Mesenchymal stem cell (in vitro differentiated cells and primary cell): ENCODE results near the gene TDRD6.
A peak's percentile ranks its signal among the peaks of the same experiment; 100 is the strongest.

Experiments used
- DNase-seq: peaks from one replicate; pipeline ENCODE4 v3.0.0-alpha.2; 2013
- H2AFZ ChIP-seq: one replicate; pipeline ENCODE4 v1.6.1; 2013; ENCODE audit warnings: low read depth, mild to moderate bottlenecking, control low read depth, inconsistent platforms, low read length, moderate library complexity
- H2AK5ac ChIP-seq: 2 replicates; pipeline ENCODE4 v1.6.1; 2013; ENCODE audit warnings: low read length, moderate library complexity, mild to moderate bottlenecking, inconsistent platforms; ENCODE audit not compliant: severe bottlenecking
- H2BK120ac ChIP-seq: one replicate; pipeline ENCODE4 v1.6.1; 2013; ENCODE audit warnings: low read depth, mild to moderate bottlenecking, inconsistent platforms, low read length, moderate library complexity
- H2BK12ac ChIP-seq, 2 experiments: one replicate each; pipeline ENCODE4 v1.6.1; 2013; ENCODE audit warnings: inconsistent platforms in 2 of 2, low read length in 2 of 2, mild to moderate bottlenecking in 2 of 2, moderate library complexity in 2 of 2, control low read depth in 1 of 2
- H2BK15ac ChIP-seq: one replicate; pipeline ENCODE4 v1.6.1; 2013; ENCODE audit warnings: mild to moderate bottlenecking, low read depth, inconsistent platforms; ENCODE audit not compliant: poor library complexity, severe bottlenecking
- H2BK5ac ChIP-seq: 2 replicates; pipeline ENCODE4 v1.6.1; 2013; ENCODE audit warnings: low read depth, mild to moderate bottlenecking, low read length, control low read depth, inconsistent platforms; ENCODE audit not compliant: poor library complexity, severe bottlenecking
- H3K14ac ChIP-seq, 2 experiments: one replicate each; pipeline ENCODE4 v1.6.1; 2013; ENCODE audit warnings: inconsistent platforms in 2 of 2, low read length in 2 of 2, control low read depth in 1 of 2, mild to moderate bottlenecking in 1 of 2, moderate library complexity in 1 of 2
- H3K18ac ChIP-seq, 2 experiments: one replicate each; pipeline ENCODE4 v1.6.1; 2013; ENCODE audit warnings: inconsistent platforms in 2 of 2, low read length in 2 of 2, control low read depth in 1 of 2, low read depth in 1 of 2, mild to moderate bottlenecking in 1 of 2
- H3K23ac ChIP-seq, 2 experiments: one replicate each; pipeline ENCODE4 v1.6.1; 2013; ENCODE audit warnings: inconsistent platforms in 2 of 2, low read length in 2 of 2, mild to moderate bottlenecking in 2 of 2, moderate library complexity in 2 of 2, control low read depth in 1 of 2
- H3K27ac ChIP-seq: 2 replicates; pipeline ENCODE4 v1.5.1; 2013; ENCODE audit warnings: mild to moderate bottlenecking, moderate library complexity, low read length, control low read depth, inconsistent platforms; ENCODE audit not compliant: poor library complexity, severe bottlenecking
- H3K27me3 ChIP-seq, 2 experiments: 2 replicates each; pipeline versions ENCODE4 v1.6.1 to v1.7.0; 2013; ENCODE audit warnings: low read length in 2 of 2, mild to moderate bottlenecking in 2 of 2, moderate library complexity in 2 of 2, control low read depth in 1 of 2, inconsistent platforms in 1 of 2; ENCODE audit not compliant: control insufficient read depth in 1 of 2, insufficient read depth in 1 of 2
- H3K36me3 ChIP-seq, 2 experiments: 2 replicates each; pipeline versions ENCODE4 v1.6.1 to v1.7.0; 2013; ENCODE audit warnings: low read length in 2 of 2, control low read depth in 1 of 2, inconsistent platforms in 1 of 2, low read depth in 1 of 2, mild to moderate bottlenecking in 1 of 2; ENCODE audit not compliant: insufficient read depth in 2 of 2, control insufficient read depth in 1 of 2
- H3K4ac ChIP-seq, 2 experiments: one replicate each; pipeline ENCODE4 v1.6.1; 2013; ENCODE audit warnings: inconsistent platforms in 2 of 2, low read length in 2 of 2, mild to moderate bottlenecking in 2 of 2, moderate library complexity in 2 of 2, control low read depth in 1 of 2, low read depth in 1 of 2
- H3K4me1 ChIP-seq: 2 replicates; pipeline ENCODE4 v1.6.1; 2013; ENCODE audit warnings: low read depth, low read length, control low read depth; ENCODE audit not compliant: control insufficient read depth, insufficient read depth
- H3K4me2 ChIP-seq: 2 replicates; pipeline ENCODE4 v1.6.1; 2013; ENCODE audit warnings: low read length, mild to moderate bottlenecking, inconsistent platforms; ENCODE audit not compliant: poor library complexity, severe bottlenecking
- H3K4me3 ChIP-seq, 2 experiments: 2 replicates each; pipeline versions ENCODE4 v1.5.1 to v1.7.0; 2013; ENCODE audit warnings: low read length in 2 of 2, mild to moderate bottlenecking in 2 of 2, control low read depth in 1 of 2, low read depth in 1 of 2; ENCODE audit not compliant: insufficient read depth in 1 of 2
- H3K79me1 ChIP-seq: replicated peaks from 2 replicates; pipeline ENCODE4 v1.6.1; 2013; ENCODE audit warnings: mild to moderate bottlenecking, control low read depth, low read length, inconsistent platforms; ENCODE audit not compliant: poor library complexity, severe bottlenecking
- H3K9ac ChIP-seq: 2 replicates; pipeline ENCODE4 v1.7.0; 2013; ENCODE audit warnings: mild to moderate bottlenecking, low read length, moderate library complexity
- H3K9me3 ChIP-seq: 2 replicates; pipeline ENCODE4 v1.7.0; 2013; ENCODE audit warnings: mild to moderate bottlenecking, low read length; ENCODE audit not compliant: control insufficient read depth
- H4K8ac ChIP-seq: one replicate; pipeline ENCODE4 v1.6.1; 2013; ENCODE audit warnings: inconsistent platforms, mild to moderate bottlenecking, low read length, moderate library complexity
- H4K91ac ChIP-seq: one replicate; pipeline ENCODE4 v1.6.1; 2013; ENCODE audit warnings: mild to moderate bottlenecking, low read length, inconsistent platforms
- WGBS: methylation state at CpG from one replicate; pipeline ENCODE4 v1.1.7; 2013; ENCODE audit warnings: mixed read lengths; 5-methylcytosine and 5-hydroxymethylcytosine counted together

TDRD6 gene

DNA sequence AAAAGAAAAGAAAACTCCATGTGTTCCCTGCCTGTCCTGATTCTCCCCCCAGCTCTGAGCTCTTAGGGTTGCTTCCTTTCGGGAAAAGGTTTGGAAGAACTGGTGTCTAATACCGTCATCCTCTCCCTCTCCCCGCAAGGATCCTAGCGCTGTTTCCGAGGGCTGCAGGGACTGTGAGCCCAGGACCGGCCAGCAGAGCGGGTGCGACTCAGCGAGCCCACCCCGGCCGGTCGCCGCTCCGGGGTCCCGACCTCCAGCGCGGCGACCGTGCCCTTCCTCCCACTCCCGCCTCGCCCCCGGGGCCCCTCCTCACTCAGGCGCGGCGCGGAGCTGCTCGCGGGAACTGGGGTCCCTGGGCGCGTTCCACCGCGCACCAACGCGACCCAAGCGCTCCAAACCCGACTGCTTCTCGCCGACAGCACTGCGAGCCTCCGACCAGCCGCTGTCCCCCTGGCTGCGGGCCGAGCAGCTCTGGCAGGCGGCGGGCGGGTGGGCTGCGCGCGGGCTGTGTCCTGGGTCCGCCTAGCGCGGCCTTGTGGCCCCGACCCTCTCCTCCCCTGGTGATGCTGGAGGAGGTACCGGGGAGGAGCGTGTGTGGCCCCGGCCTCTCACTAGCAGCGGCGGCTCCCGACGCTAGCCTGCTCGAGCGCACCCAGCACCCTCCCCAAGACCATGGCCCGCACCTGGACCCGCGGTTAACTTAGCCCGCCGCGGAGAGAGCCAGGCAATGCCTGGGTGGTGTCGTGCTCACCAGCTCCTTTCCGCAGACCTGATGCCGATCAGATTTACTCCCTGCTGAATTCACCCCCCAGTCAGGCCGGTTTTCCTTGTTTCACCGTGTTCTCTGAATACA, 47.4 kb downstream of the TDRD6 start, which contains the start of gene PLA2G7:
TSS of gene PLA2G7 (minus strand) at position 509 of the 853 bp plus-strand sequence. CDS start 12,484 bp downstream, outside the sequence.
- DNase-seq, result peak; percentile 14
- H3K27me3 ChIP-seq, result peaks cover 19 to 43% of the 10 kb centered on the region in 2 experiments
- peak within 1 kb of the TSS; percentile 100 for H3K4me2 ChIP-seq
- peaks cover 9% of the 10 kb centered on the region for H3K4me1 ChIP-seq
- no peak within 1 kb of the TSS for H2AK5ac ChIP-seq
- no peak within 1 kb of the TSS for H2AFZ ChIP-seq
- H3K27ac ChIP-seq, result no peak within 1 kb of the TSS
- under 1% methylated on average over 45 of the region's 73 CpGs for WGBS
- H3K79me1 ChIP-seq, result no peaks in the 10 kb centered on the region
- no peak within 1 kb of the TSS for H2BK5ac ChIP-seq
- H2BK12ac ChIP-seq, result no peak within 1 kb of the TSS
- no peak within 1 kb of the TSS for H2BK15ac ChIP-seq
- peak within 1 kb of the TSS; percentile 73 for H3K9ac ChIP-seq
- no peak within 1 kb of the TSS for H3K14ac ChIP-seq
- H3K36me3 ChIP-seq, result no peaks in the 10 kb centered on the region
- H4K91ac ChIP-seq, result no peak within 1 kb of the TSS
- H3K23ac ChIP-seq, result peak within 1 kb of the TSS in 1 of 2 experiments; percentile 23
- peak within 1 kb of the TSS; percentile 65 to 83 for H3K4me3 ChIP-seq
- H2BK120ac ChIP-seq, result peak within 1 kb of the TSS; percentile 15
- H3K4ac ChIP-seq, result no peak within 1 kb of the TSS
- H3K9me3 ChIP-seq, result no peaks in the 10 kb centered on the region
- H3K18ac ChIP-seq, result no peak within 1 kb of the TSS
- H4K8ac ChIP-seq, result no peak within 1 kb of the TSS

DNA sequence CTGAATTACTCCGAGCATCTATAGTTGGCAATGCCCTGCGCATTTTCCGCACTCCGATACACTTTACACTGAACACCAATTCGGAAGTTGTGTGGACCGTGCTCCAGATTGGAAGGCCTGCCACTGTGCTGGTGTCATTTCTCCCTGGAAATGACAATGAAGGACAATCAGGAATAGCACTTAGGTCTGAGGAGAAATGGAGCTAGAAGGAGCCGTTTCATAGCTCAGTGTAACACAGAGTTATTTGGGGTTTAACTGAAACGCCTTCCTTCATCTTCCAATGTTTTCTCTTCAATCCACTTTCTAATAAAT, 48.0 kb downstream of the TDRD6 start:
- Histone ChIP-seq H2BK15ac (no peak overlapping the region), H4K8ac (no peak overlapping the region), H3K36me3 (no peaks in the 10 kb centered on the region), H4K91ac (no peak overlapping the region), H3K27ac (no peak overlapping the region), H3K9me3 (no peaks in the 10 kb centered on the region), H2BK12ac (no peak overlapping the region), H2AFZ (no peak overlapping the region), H3K18ac (no peak overlapping the region), H3K27me3 (peaks cover 19 to 43% of the 10 kb centered on the region in 2 experiments), H2BK120ac (no peak overlapping the region), H3K14ac (no peak overlapping the region), H3K4ac (no peak overlapping the region), H2BK5ac (no peak overlapping the region), H3K4me1 (peaks cover 9% of the 10 kb centered on the region), H2AK5ac (no peak overlapping the region), H3K4me2 (peak overlapping the region; percentile 100), H3K79me1 (no peaks in the 10 kb centered on the region), H3K4me3 (peak overlapping the region in 1 of 2 experiments; percentile 83), H3K23ac (no peak overlapping the region), H3K9ac (peak overlapping the region; percentile 26)
- DNase-seq, result no peak
- 32% methylated on average over 6 of the region's 8 CpGs for WGBS

DNA sequence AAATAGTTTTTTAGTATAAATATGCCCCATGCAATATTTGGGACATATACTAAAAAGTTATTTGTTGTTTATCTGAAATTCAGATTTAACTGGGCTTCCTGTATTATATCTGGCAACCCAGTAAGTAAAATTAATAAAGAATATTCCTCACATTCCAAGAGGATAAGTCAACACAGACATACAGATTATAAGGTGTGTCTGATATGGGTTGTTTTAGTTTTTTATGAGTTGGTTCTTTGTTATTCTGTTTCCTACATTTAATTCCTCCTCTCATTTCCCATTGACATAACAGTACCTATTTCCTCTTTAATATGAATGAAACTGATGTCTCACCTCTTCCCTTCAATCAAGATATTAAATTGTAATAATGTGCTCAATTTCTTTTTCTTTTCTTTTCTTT, 49.2 kb downstream of the TDRD6 start:
- no peak for DNase-seq
- Histone ChIP-seq H3K4me3 (no peak overlapping the region), H3K9ac (no peak overlapping the region), H4K91ac (no peak overlapping the region), H2AFZ (no peak overlapping the region), H3K79me1 (no peaks in the 10 kb centered on the region), H2BK12ac (no peak overlapping the region), H3K9me3 (no peaks in the 10 kb centered on the region), H4K8ac (no peak overlapping the region), H3K27me3 (peaks cover 19 to 43% of the 10 kb centered on the region in 2 experiments), H3K36me3 (no peaks in the 10 kb centered on the region), H3K4me1 (peaks cover 9% of the 10 kb centered on the region), H3K23ac (no peak overlapping the region), H3K27ac (no peak overlapping the region), H2AK5ac (no peak overlapping the region), H2BK15ac (no peak overlapping the region), H3K14ac (no peak overlapping the region), H3K4me2 (no peak overlapping the region), H2BK120ac (no peak overlapping the region), H3K4ac (no peak overlapping the region), H3K18ac (no peak overlapping the region), H2BK5ac (no peak overlapping the region)

DNA sequence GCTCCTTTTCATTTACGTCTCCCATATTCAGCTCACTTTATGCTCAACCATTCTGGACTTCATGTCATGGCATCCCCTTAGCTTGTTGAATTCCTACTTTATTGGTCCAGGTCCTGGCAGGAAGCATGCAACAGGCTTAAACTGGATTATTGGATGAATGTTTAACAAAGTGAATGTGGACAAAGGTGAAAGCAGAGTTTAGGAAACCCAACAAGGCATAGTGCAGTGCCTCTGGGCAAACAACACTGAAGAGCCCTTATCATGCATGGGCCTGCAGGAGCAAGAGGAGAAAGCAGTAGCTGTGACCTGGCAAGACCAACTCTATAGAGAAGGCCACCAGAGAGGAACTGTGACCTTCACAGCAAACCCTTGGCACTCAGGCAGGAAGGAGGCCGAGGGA, 53.8 kb downstream of the TDRD6 start:
- no peaks in the 10 kb centered on the region for H3K36me3 ChIP-seq
- H2BK5ac ChIP-seq, result no peak overlapping the region
- H3K4me2 ChIP-seq, result no peak overlapping the region
- no peak overlapping the region for H4K8ac ChIP-seq
- no peak overlapping the region for H2BK120ac ChIP-seq
- no peak overlapping the region for H2BK15ac ChIP-seq
- H3K14ac ChIP-seq, result no peak overlapping the region
- H3K27ac ChIP-seq, result no peak overlapping the region
- no peak overlapping the region for H3K18ac ChIP-seq
- no peaks in the 10 kb centered on the region for H3K4me1 ChIP-seq
- peaks cover 21 to 36% of the 10 kb centered on the region in 2 experiments for H3K27me3 ChIP-seq
- no peak overlapping the region for H3K4ac ChIP-seq
- H3K4me3 ChIP-seq, result no peak overlapping the region
- no peaks in the 10 kb centered on the region for H3K9me3 ChIP-seq
- no peak overlapping the region for H3K9ac ChIP-seq
- DNase-seq, result no peak
- H3K23ac ChIP-seq, result no peak overlapping the region
- 80% methylated on average over 2 of the region's 2 CpGs for WGBS
- H4K91ac ChIP-seq, result no peak overlapping the region
- no peak overlapping the region for H2AFZ ChIP-seq
- no peaks in the 10 kb centered on the region for H3K79me1 ChIP-seq
- no peak overlapping the region for H2AK5ac ChIP-seq
- no peak overlapping the region for H2BK12ac ChIP-seq
